ENCODE results near the gene MYOCD.

- TF ChIP-seq EZH2 (IDR thresholded peaks at IDR 0.05; ENCODE audit: borderline replicate concordance, low read length) (no peak), CTCF (conservative IDR thresholded peaks at IDR 0.05 in 1 of 2, IDR thresholded peaks at IDR 0.05 in 1 of 2; ENCODE audit: extremely low read depth in 1 of 2, insufficient read depth in 1 of 2, low read depth in 1 of 2, low read length in 2 of 2) (no peak)
These were observed 93.4 kb downstream of the MYOCD start for GRCh38 chr17:12759090-12759489.

All from mammary epithelial cell (primary cell).